ENCODE data around the gene HMX2. TPM values are rescaled to one million over a fixed set of nuclear protein-coding genes. Genes with fewer than 3 reads are reported as not detected.
"Not testable (repeated sequence)": the region's sequence is repeated elsewhere in the genome, so short reads cannot be mapped to it uniquely, and the experiment has no call there.

HMX2 gene
- total RNA-seq, 1 donor from 2014 or later, result 0.13 TPM

DNA sequence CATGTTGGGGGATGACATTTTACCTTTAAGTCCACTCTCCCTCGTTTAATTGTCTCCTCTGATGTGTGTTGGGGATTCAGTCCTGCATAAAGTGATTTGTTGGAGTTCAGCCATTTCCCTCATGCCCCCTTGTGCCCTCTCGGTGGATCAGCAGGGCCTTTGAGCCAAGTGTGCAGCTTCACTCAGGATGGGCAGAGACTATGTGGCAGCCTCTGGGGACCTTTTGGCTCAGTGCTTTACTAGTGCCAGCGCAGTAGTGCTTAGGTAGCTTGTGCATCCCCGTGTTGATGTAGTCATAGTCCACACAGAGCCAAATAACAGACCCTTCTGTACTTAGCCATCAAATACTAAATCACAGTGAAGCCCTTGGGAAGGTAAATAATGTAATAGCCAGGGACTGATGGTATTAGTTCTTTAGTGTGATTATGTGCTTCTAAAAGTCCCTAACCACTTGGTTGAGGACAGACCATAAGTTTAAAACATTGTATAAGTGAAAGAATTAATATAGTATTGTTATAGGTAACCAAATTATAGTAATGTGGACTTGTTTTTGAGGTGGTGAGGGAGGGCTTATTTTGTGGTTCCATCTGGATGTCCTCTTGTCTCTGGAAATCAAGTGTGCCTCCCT, 17.6 kb downstream of the HMX2 start:
- H3K4me1 Mint-ChIP-seq, result peaks cover 5% of the 10 kb centered on the region

DNA sequence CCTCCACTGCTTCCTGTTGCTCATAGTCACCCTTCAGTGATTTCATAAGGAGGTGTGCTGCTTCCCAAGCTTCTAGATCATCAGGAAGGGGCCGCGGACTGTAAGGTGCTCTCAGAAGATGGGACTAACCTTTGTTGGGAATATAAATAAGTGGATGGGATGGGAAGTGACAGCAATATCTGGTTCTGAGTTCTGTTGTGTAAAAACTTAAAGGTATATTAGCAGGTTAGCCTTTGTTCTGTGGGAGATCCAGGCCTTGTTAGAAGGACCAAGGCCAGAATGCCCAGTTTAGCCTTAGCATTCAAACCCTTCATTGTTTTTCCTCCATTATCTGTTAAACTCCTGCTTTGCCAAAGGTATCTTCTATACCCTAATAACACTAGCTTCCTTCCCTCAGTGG, 18.7 kb downstream of the HMX2 start:
- H3K4me1 Mint-ChIP-seq, result no peaks in the 10 kb centered on the region
- no peaks in the 10 kb centered on the region for H3K27me3 Mint-ChIP-seq
- no peak for DNase-seq
- H3K9me3 Mint-ChIP-seq, result no peaks in the 10 kb centered on the region
- intact Hi-C loops (cut with micrococcal nuclease), result no loop called here
- POLR2A ChIA-PET, result no interaction called here
- TF ChIP-seq, protein P1, sequence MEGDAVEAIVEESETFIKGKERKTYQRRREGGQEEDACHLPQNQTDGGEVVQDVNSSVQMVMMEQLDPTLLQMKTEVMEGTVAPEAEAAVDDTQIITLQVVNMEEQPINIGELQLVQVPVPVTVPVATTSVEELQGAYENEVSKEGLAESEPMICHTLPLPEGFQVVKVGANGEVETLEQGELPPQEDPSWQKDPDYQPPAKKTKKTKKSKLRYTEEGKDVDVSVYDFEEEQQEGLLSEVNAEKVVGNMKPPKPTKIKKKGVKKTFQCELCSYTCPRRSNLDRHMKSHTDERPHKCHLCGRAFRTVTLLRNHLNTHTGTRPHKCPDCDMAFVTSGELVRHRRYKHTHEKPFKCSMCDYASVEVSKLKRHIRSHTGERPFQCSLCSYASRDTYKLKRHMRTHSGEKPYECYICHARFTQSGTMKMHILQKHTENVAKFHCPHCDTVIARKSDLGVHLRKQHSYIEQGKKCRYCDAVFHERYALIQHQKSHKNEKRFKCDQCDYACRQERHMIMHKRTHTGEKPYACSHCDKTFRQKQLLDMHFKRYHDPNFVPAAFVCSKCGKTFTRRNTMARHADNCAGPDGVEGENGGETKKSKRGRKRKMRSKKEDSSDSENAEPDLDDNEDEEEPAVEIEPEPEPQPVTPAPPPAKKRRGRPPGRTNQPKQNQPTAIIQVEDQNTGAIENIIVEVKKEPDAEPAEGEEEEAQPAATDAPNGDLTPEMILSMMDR (IDR thresholded peaks at IDR 0.05), result no peak
- H3K36me3 Mint-ChIP-seq (ENCODE audit: low read depth), result peaks cover 77% of the 10 kb centered on the region
- no peak for ATAC-seq (ENCODE audit: low read depth)
- CTCF ChIA-PET, result no interaction called here
- no peak overlapping the region for H3K27ac Mint-ChIP-seq
- no peak overlapping the region for H3K4me3 Mint-ChIP-seq

More for the DNA sequence above, 17.6 kb downstream of the HMX2 start:
- H3K27me3 Mint-ChIP-seq, result no peaks in the 10 kb centered on the region
- H3K36me3 Mint-ChIP-seq (ENCODE audit: low read depth), result peaks cover 77% of the 10 kb centered on the region
- intact Hi-C loops (cut with micrococcal nuclease), result no loop called here
- ATAC-seq (ENCODE audit: low read depth) (no peak), DNase-seq (no peak)
- CTCF ChIA-PET, result no interaction called here
- TF ChIP-seq, protein P1 (IDR thresholded peaks at IDR 0.05), result no peak
- no peaks in the 10 kb centered on the region for H3K9me3 Mint-ChIP-seq
- no peak overlapping the region for H3K27ac Mint-ChIP-seq
- POLR2A ChIA-PET, result no interaction called here
- H3K4me3 Mint-ChIP-seq, result no peak overlapping the region

DNA sequence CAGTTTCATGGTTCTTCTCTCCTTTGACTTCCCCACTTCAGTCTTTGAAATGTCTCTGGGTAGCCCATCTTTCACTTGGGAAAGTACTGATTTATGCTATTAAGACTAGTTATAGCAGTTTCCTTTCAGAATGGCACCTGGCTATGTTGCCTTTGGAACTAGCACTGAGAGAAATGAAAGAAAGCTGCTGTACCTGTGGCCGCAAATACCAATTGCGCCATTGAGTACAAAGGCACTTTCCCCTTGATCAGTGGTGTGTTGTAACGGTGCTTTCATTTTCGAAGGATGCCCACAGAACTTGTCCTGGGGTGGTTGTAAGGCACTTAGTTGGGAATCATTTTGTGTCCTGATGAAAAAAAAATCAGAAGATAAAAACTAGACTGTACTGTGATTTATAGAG, 23.0 kb downstream of the HMX2 start:
- Mint-ChIP-seq H3K4me1 (no peaks in the 10 kb centered on the region), H3K9me3 (no peaks in the 10 kb centered on the region), H3K27me3 (no peaks in the 10 kb centered on the region), H3K4me3 (no peak overlapping the region), H3K27ac (no peak overlapping the region), H3K36me3 (ENCODE audit: low read depth) (peaks cover 66% of the 10 kb centered on the region)
- intact Hi-C loops (cut with micrococcal nuclease), result no loop called here
- ATAC-seq (ENCODE audit: low read depth) (no peak), DNase-seq (no peak)
- CTCF ChIA-PET, result no interaction called here
- POLR2A ChIA-PET, result no interaction called here
- TF ChIP-seq, protein P1 (IDR thresholded peaks at IDR 0.05), result no peak

DNA sequence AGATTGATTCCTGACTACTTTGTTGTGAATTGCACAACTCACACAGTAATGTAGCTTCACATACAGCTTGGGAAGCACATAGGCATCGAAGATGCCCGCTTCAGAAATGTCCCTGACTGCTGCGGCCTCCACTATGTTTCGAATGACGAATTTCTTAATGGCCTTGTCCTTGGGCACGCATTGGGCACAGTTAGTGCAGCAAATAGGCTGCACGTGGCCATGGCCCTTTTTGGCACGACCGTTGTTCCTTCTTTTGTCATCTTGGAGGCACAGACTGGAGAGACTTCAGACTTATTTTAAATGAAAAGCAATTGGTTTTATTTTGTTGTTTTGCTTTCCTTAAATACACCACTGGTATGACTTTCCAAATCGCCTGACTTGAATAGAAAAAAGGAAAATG, 23.7 kb downstream of the HMX2 start:
- H3K27me3 Mint-ChIP-seq; CTCF ChIA-PET; H3K27ac Mint-ChIP-seq; intact Hi-C loops (cut with micrococcal nuclease); H3K4me1 Mint-ChIP-seq; DNase-seq; H3K9me3 Mint-ChIP-seq; H3K4me3 Mint-ChIP-seq; ATAC-seq (ENCODE audit: low read depth); POLR2A ChIA-PET: not testable (repeated sequence)
- peaks cover 68% of the 10 kb centered on the region for H3K36me3 Mint-ChIP-seq (ENCODE audit: low read depth)

DNA sequence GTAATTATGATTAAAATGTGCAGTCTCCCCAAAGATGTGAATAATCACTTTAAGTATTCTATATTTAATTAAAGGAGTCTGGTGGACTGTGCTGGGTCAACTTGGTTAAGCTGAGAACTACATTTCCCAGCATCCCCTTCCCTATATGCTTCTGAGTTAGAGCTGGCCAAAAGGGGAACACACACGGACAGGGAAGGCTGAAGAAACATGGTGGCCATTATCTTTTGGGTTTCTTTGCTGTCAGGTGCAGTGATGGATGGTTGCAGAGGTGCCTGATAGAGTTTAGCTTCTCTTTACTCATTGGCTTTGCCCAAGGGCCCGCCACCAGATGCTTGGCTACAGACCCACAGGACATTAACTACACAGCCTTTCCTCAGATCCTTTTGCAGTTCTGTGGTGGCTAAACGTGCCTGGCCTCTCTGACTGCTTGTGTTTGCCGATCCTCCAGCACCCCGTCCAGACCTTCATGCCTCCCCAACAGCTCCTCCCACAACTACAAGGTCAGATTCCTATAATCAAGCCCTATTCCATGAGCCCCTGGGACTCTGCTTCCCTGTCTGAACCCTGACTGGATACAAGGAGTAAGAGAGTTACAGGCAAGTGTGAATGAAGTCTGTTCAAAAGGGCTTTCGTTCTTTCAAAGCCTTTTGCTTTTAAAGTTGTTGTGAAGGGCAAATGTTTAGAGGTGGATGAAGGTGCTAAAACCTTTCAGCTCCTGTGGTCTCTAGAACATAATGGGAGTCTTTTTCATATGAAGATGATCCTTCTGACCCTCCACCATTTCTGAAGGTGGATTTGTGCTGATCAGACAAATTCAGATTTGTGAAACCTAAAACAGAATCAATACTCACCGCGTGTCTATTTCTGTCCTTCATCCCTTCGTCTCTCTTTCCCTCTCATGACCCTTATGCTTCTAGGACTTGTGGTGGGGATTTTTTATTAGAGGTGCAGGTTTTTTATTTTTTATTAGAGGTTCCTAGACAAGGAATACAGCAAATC, 27.8 kb downstream of the HMX2 start:
- H3K4me3 Mint-ChIP-seq, result no peak overlapping the region
- no peaks in the 10 kb centered on the region for H3K4me1 Mint-ChIP-seq
- H3K9me3 Mint-ChIP-seq, result peaks cover 5% of the 10 kb centered on the region
- intact Hi-C loops (cut with micrococcal nuclease), result no loop called here
- ChIA-PET POLR2A (interaction anchor here (1.0 kb wide), 1 partner anchor 21 kb away, joined by 3 read pairs; no protein-coding TSS in a partner anchor), CTCF (no interaction called here)
- H3K27ac Mint-ChIP-seq, result no peak overlapping the region
- TF ChIP-seq, protein P1 (IDR thresholded peaks at IDR 0.05), result no peak
- peaks cover 62% of the 10 kb centered on the region for H3K36me3 Mint-ChIP-seq (ENCODE audit: low read depth)
- no peaks in the 10 kb centered on the region for H3K27me3 Mint-ChIP-seq
- ATAC-seq (ENCODE audit: low read depth), result no peak
- DNase-seq, result no peak

DNA sequence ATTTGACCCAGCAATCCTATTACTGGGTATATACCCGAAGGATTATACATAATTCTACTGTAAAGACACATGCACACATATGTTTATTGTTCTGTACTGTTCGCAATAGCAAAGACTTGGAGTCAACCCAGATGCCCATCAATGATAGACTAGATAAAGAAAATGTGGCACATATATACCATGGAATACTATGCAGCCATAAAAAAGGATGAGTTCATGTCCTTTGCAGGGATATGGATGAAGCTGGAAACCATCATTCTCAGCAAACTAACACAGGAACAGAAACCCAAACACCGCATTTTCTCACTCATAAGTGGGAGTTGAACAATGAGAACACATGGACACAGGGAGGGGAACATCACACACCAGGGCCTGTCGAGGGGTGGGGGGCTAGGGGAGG, 30.5 kb downstream of the HMX2 start:
- not testable (repeated sequence) for H3K27ac Mint-ChIP-seq

More for the DNA sequence above, 30.5 kb downstream of the HMX2 start:
- intact Hi-C loops (cut with micrococcal nuclease); CTCF ChIA-PET; H3K27me3 Mint-ChIP-seq; H3K4me3 Mint-ChIP-seq; POLR2A ChIA-PET; DNase-seq; H3K9me3 Mint-ChIP-seq; ATAC-seq (ENCODE audit: low read depth); H3K4me1 Mint-ChIP-seq: not testable (repeated sequence)
- peaks cover 54% of the 10 kb centered on the region for H3K36me3 Mint-ChIP-seq (ENCODE audit: low read depth)

Measured in activated B cell treated with CpG ODN at 0.5 μM for 24 hours (primary cell).